ENCODE results near the gene MED9.

The MED9 gene

GRCh38 chr17:17537311-17538099 is 60.7 kb downstream of the MED9 start:
- Histone ChIP-seq H3K36me3 (ENCODE audit: control insufficient read depth, low read length) (no peaks in the 10 kb centered on the region), H3K4me3 (ENCODE audit: low read length) (no peak overlapping the region), H3K27ac (ENCODE audit: low read depth, low read length) (no peak overlapping the region), H3K79me2 (ENCODE audit: control insufficient read depth, low read length) (no peaks in the 10 kb centered on the region), H3K27me3 (ENCODE audit: control insufficient read depth, low read length) (no peaks in the 10 kb centered on the region), H3K9me2 (replicated peaks; ENCODE audit: control insufficient read depth, low read length) (no peaks in the 10 kb centered on the region), H3F3A (ENCODE audit: control insufficient read depth, insufficient read depth) (no peaks in the 10 kb centered on the region), H3K9me3 (ENCODE audit: control insufficient read depth, insufficient read depth, low read length) (no peaks in the 10 kb centered on the region), H3K4me1 (ENCODE audit: control insufficient read depth, low read length) (no peaks in the 10 kb centered on the region), H3K4me2 (ENCODE audit: low read length) (no peak overlapping the region), H4K20me1 (ENCODE audit: control insufficient read depth, insufficient read depth, low read depth, low read length) (no peaks in the 10 kb centered on the region; the same call in 1 of the 2 replicates)
- no peak for TF ChIP-seq CTCF (IDR thresholded peaks at IDR 0.05; ENCODE audit: low read depth, low read length, poor library complexity, severe bottlenecking)
- TF ChIP-seq EZH2phosphoT487 (IDR thresholded peaks at IDR 0.05; ENCODE audit: borderline replicate concordance, low read length) = no peak

DNA sequence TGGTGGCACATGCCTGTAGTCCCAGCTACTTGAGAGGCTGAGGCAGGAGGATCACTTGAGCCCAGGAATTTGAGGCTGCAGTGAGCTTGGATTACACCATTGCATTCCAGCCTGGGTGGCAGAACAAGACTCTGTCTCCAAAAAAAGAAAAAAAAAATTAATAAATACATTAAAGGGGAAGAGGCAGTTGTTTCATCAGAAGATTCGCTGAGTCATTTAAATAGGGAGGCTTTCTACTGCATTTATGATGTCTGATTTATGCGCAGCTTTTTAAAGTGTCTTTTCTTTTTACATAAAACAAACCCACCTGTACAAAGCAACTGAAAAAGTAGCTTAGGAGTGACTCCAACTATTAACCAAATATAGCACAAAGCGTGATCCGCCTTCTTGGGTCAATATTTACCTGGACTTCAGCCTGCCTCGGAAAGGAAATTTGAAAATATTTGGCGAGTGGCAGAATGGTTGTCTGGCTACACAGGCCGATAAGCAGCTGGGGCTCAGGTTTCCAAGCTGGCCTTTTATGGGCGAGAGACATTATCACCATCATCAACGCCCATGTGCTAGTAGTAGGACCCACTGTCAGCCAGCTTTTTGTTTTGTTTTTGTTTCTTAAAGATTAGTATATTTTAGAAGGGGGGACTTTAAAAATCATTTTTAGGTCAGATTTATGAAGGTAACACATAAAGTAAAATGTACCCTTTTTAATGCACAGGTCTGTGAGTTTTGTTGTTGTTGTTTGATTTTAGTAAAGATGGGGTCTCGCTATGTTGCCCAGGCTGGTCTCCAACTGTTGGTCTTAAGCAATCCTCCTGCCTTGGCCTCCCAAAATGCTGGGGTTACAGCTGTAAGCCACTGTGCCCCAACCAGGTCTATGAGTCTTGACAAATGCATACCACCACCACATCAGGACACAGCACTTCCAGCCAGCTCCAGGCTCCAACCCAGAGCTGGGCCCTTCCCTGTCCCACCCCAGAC is 61.9 kb downstream of the MED9 start:
- H3K79me2 ChIP-seq (ENCODE audit: control insufficient read depth, low read length) = no peaks in the 10 kb centered on the region
- H4K20me1 ChIP-seq (ENCODE audit: control insufficient read depth, insufficient read depth, low read depth, low read length) = no peaks in the 10 kb centered on the region; the same call in 1 of the 2 replicates
- no peak overlapping the region for H3K4me3 ChIP-seq (ENCODE audit: low read length)
- H3K27me3 ChIP-seq (ENCODE audit: control insufficient read depth, low read length) = no peaks in the 10 kb centered on the region
- H3K9me3 ChIP-seq (ENCODE audit: control insufficient read depth, insufficient read depth, low read length) = no peaks in the 10 kb centered on the region
- H3K4me1 ChIP-seq (ENCODE audit: control insufficient read depth, low read length) = no peaks in the 10 kb centered on the region
- no peak overlapping the region for H3K27ac ChIP-seq (ENCODE audit: low read depth, low read length)
- H3K36me3 ChIP-seq (ENCODE audit: control insufficient read depth, low read length) = no peaks in the 10 kb centered on the region
- no peak for TF ChIP-seq EZH2phosphoT487 (IDR thresholded peaks at IDR 0.05; ENCODE audit: borderline replicate concordance, low read length)
- no peak for TF ChIP-seq CTCF (IDR thresholded peaks at IDR 0.05; ENCODE audit: low read depth, low read length, poor library complexity, severe bottlenecking)
- no peaks in the 10 kb centered on the region for H3K9me2 ChIP-seq (replicated peaks; ENCODE audit: control insufficient read depth, low read length)
- no peaks in the 10 kb centered on the region for H3F3A ChIP-seq (ENCODE audit: control insufficient read depth, insufficient read depth)
- no peak overlapping the region for H3K4me2 ChIP-seq (ENCODE audit: low read length)

- Histone ChIP-seq H3K9me3 (ENCODE audit: control insufficient read depth, insufficient read depth, low read length) (no peaks in the 10 kb centered on the region), H4K20me1 (ENCODE audit: control insufficient read depth, insufficient read depth, low read depth, low read length) (no peaks in the 10 kb centered on the region; the same call in 1 of the 2 replicates), H3K36me3 (ENCODE audit: control insufficient read depth, low read length) (no peaks in the 10 kb centered on the region), H3K27ac (ENCODE audit: low read depth, low read length) (no peak overlapping the region), H3K27me3 (ENCODE audit: control insufficient read depth, low read length) (no peaks in the 10 kb centered on the region), H3F3A (ENCODE audit: control insufficient read depth, insufficient read depth) (no peaks in the 10 kb centered on the region), H3K9me2 (replicated peaks; ENCODE audit: control insufficient read depth, low read length) (no peaks in the 10 kb centered on the region), H3K4me3 (ENCODE audit: low read length) (no peak overlapping the region), H3K79me2 (ENCODE audit: control insufficient read depth, low read length) (no peaks in the 10 kb centered on the region), H3K4me1 (ENCODE audit: control insufficient read depth, low read length) (no peaks in the 10 kb centered on the region), H3K4me2 (ENCODE audit: low read length) (no peak overlapping the region)
- TF ChIP-seq EZH2phosphoT487 (IDR thresholded peaks at IDR 0.05; ENCODE audit: borderline replicate concordance, low read length) (no peak), CTCF (IDR thresholded peaks at IDR 0.05; ENCODE audit: low read depth, low read length, poor library complexity, severe bottlenecking) (no peak)
These were observed 62.8 kb downstream of the MED9 start for GRCh38 chr17:17539591-17539990.
